Mesothelial cell of epicardium (in vitro differentiated cells): Measurements from ENCODE around the gene CBFA2T2. TPM values are rescaled to one million over a fixed set of nuclear protein-coding genes. Genes with fewer than 3 reads are reported as not detected.

Source experiments
- DNase-seq, 2 experiments: peaks; one replicate each; pipeline ENCODE4 v3.0.0; 2021; ENCODE audit warnings: low spot score in 2 of 2; ENCODE audit not compliant: unreplicated experiment in 2 of 2
- H3K27ac Mint-ChIP-seq: 2 replicates; pipeline ENCODE4 v1.8.0; 2021; ENCODE audit warnings: mixed read lengths
- H3K27me3 Mint-ChIP-seq: 2 replicates; pipeline ENCODE4 v1.8.0; 2021; ENCODE audit warnings: low read depth, mixed read lengths
- H3K36me3 Mint-ChIP-seq: 2 replicates; pipeline ENCODE4 v1.8.0; 2021; ENCODE audit warnings: mixed read lengths
- H3K4me1 Mint-ChIP-seq: 2 replicates; pipeline ENCODE4 v1.8.0; 2021; ENCODE audit warnings: mixed read lengths
- H3K4me3 Mint-ChIP-seq: 2 replicates; pipeline ENCODE4 v1.8.0; 2021; ENCODE audit warnings: mild to moderate bottlenecking, moderate library complexity, mixed read lengths
- H3K9me3 Mint-ChIP-seq: 2 replicates; pipeline ENCODE4 v1.8.0; 2021; ENCODE audit warnings: mixed read lengths
- total RNA-seq: library from RNA; stranded (reverse); gene quantifications from 3 replicates; pipeline ENCODE4 v1.2.1, GENCODE V29; 2021
- TF ChIP-seq, protein P1 (sequence below): fragments of 200-600 bp; sonication (generic); IDR thresholded peaks from one replicate; pipeline ENCODE4 v1.5.0; 2021; ENCODE audit warnings: antibody characterized with exemption; ENCODE audit not compliant: unreplicated experiment

Gene CBFA2T2
- total RNA-seq, 1 donor from 2014 or later: 47.2 TPM

GRCh38 chr20:33470457-33470856, 19.4 kb upstream of the CBFA2T2 start:
- H3K27ac Mint-ChIP-seq: no peak overlapping the region
- H3K9me3 Mint-ChIP-seq: no peaks in the 10 kb centered on the region
- no peak for DNase-seq
- no peaks in the 10 kb centered on the region for H3K27me3 Mint-ChIP-seq
- H3K36me3 Mint-ChIP-seq: no peaks in the 10 kb centered on the region
- TF ChIP-seq, protein P1, sequence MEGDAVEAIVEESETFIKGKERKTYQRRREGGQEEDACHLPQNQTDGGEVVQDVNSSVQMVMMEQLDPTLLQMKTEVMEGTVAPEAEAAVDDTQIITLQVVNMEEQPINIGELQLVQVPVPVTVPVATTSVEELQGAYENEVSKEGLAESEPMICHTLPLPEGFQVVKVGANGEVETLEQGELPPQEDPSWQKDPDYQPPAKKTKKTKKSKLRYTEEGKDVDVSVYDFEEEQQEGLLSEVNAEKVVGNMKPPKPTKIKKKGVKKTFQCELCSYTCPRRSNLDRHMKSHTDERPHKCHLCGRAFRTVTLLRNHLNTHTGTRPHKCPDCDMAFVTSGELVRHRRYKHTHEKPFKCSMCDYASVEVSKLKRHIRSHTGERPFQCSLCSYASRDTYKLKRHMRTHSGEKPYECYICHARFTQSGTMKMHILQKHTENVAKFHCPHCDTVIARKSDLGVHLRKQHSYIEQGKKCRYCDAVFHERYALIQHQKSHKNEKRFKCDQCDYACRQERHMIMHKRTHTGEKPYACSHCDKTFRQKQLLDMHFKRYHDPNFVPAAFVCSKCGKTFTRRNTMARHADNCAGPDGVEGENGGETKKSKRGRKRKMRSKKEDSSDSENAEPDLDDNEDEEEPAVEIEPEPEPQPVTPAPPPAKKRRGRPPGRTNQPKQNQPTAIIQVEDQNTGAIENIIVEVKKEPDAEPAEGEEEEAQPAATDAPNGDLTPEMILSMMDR: no peak
- H3K4me1 Mint-ChIP-seq: no peaks in the 10 kb centered on the region
- H3K4me3 Mint-ChIP-seq: no peak overlapping the region

DNA sequence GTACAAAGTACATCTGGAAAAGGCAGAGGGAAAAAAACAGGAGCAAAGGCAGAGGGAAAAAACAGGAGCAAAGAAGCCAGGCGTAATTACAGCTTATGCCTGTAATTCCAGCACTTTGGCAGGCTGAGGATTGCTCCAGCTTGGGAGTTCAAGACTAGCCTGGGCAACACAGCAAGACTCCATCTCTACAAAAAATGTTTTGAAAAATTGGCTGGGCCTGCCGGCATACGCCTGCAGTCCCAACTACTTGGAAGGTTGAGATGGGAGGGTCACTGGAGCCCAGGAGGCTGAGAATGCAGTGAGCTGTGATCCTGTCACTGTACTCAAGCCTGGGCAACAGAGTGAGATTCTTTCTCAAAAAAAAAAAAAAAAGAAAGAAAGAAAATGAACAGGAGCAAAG, 19.0 kb upstream of the CBFA2T2 start:
- no peak for DNase-seq
- Mint-ChIP-seq H3K27me3 (no peaks in the 10 kb centered on the region), H3K36me3 (no peaks in the 10 kb centered on the region), H3K4me3 (no peak overlapping the region), H3K9me3 (no peaks in the 10 kb centered on the region), H3K4me1 (no peaks in the 10 kb centered on the region), H3K27ac (no peak overlapping the region)
- TF ChIP-seq, protein P1: no peak

DNA sequence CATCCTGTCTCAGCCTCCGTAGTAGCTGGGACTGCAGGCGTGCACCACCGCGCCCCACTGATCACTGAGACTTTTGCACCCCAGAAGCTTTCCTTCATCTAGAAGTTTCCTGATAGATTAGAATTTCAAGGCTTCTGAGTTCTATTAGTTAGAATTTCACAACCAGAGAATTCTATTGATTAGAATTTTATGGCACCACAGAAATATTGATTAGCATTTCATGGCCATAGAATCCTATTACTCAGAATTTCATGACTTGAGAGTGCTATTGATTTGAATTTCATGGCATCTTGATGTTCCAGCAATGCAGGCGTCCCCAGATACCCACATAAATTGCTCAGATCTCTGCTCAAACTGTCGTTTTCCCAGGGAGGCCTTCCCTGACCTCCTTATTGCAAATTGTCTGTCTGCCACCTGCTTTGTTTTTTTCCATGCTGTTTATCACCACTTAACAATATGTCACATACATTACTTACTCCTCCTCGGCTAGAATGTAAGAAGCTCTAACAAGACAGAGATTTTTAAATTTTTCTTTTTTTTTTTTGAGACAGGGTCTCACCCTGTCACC, 16.9 kb upstream of the CBFA2T2 start:
- TF ChIP-seq, protein P1: no peak
- Mint-ChIP-seq H3K27ac (no peak overlapping the region), H3K9me3 (no peaks in the 10 kb centered on the region), H3K36me3 (no peaks in the 10 kb centered on the region), H3K27me3 (no peaks in the 10 kb centered on the region), H3K4me1 (no peaks in the 10 kb centered on the region), H3K4me3 (no peak overlapping the region)
- DNase-seq: no peak

DNA sequence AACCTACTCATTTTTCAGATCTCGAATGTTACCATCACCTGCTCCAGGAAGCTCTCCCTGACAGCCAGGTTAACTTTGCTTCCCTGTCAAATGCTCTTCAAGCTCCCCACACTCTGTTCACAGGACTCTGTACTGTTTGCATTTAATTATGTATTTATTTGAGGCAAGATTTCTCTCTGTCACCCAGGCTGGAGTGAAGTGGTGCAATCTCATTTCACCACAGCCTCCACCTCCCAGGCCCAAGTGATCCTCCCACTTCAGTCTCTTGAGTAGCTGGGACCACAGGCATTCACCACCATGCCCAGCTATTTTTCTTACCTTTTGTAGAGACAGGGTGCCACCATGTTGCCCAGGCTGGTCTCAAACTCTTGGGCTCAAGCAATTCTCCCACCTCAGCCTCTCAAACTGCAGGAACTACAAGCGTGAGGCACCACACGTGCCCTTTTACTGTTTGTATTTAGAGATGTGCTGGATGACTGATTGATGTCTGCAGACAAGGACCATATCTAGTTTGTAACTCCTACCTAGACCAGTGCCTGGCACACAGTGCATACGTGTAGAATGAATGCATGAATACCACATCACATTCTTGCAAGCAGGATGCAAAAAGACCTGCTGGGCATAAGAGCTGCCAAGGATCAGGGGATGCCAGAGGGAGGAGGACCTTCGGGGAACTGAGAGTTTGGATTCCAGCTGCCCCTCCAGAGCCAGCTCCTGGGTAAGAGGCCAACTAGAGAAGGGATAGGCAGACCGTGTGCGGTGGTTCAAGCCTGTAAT, 15.6 kb upstream of the CBFA2T2 start:
- Mint-ChIP-seq H3K27me3 (no peaks in the 10 kb centered on the region), H3K27ac (no peak overlapping the region), H3K9me3 (no peaks in the 10 kb centered on the region), H3K4me3 (no peak overlapping the region), H3K4me1 (no peaks in the 10 kb centered on the region), H3K36me3 (no peaks in the 10 kb centered on the region)
- TF ChIP-seq, protein P1: no peak
- no peak for DNase-seq

GRCh38 chr20:33474963-33475362, 14.9 kb upstream of the CBFA2T2 start:
- Mint-ChIP-seq H3K27me3 (no peaks in the 10 kb centered on the region), H3K4me1 (no peaks in the 10 kb centered on the region), H3K4me3 (no peak overlapping the region), H3K36me3 (no peaks in the 10 kb centered on the region), H3K27ac (no peak overlapping the region), H3K9me3 (no peaks in the 10 kb centered on the region)
- no peak for DNase-seq
- TF ChIP-seq, protein P1: no peak
